Stimulated activated CD4-positive, alpha-beta T cell treated with anti-CD3 and anti-CD28 coated beads, Interleukin-2, amount 100 ng/mL, for 24 hours (primary cell): Measurements from ENCODE around the gene COL15A1.
A peak's percentile ranks its signal among the peaks of the same experiment; 100 is the strongest.

Source experiments
- DNase-seq, 2 donors: peaks; one replicate each; pipeline ENCODE4 v3.0.0-alpha.2; 2020

The COL15A1 gene

GRCh38 chr9:99062549-99062948 is 118.8 kb downstream of the COL15A1 start:
- DNase-seq: no peak

- no peak for DNase-seq
These were observed 119.8 kb downstream of the COL15A1 start for GRCh38 chr9:99063522-99063921.

GRCh38 chr9:99066571-99066970 is 122.9 kb downstream of the COL15A1 start:
- DNase-seq: no peak

- DNase-seq: no peak
These were observed 125.4 kb downstream of the COL15A1 start for GRCh38 chr9:99069075-99069474.

GRCh38 chr9:99069546-99069945 is 125.8 kb downstream of the COL15A1 start:
- DNase-seq: no peak

- DNase-seq: no peak
These were observed 127.0 kb downstream of the COL15A1 start for GRCh38 chr9:99070681-99071080.

- DNase-seq: no peak
These were observed 127.8 kb downstream of the COL15A1 start for GRCh38 chr9:99071313-99072039.

- DNase-seq: no peak
These were observed 128.3 kb downstream of the COL15A1 start for GRCh38 chr9:99072040-99072394.

- DNase-seq: no peak
These were observed 129.6 kb downstream of the COL15A1 start for GRCh38 chr9:99073347-99073746.

GRCh38 chr9:99073985-99074901 is 130.5 kb downstream of the COL15A1 start:
- DNase-seq: no peak

GRCh38 chr9:99074902-99075245 is 131.2 kb downstream of the COL15A1 start:
- DNase-seq: no peak

- DNase-seq: no peak
These were observed 131.7 kb downstream of the COL15A1 start for GRCh38 chr9:99075246-99075912.

GRCh38 chr9:99076030-99076429 is 132.3 kb downstream of the COL15A1 start:
- DNase-seq: no peak

GRCh38 chr9:99076483-99077171 is 132.9 kb downstream of the COL15A1 start:
- DNase-seq: peak in 1 of 2 donors; percentile 31

- DNase-seq: no peak
These were observed 135.0 kb downstream of the COL15A1 start for GRCh38 chr9:99078717-99079116.

- no peak for DNase-seq
These were observed 135.8 kb downstream of the COL15A1 start for GRCh38 chr9:99079542-99079941.

- no peak for DNase-seq
These were observed 139.3 kb downstream of the COL15A1 start for GRCh38 chr9:99083051-99083450.

GRCh38 chr9:99085949-99086948 is 142.5 kb downstream of the COL15A1 start:
- DNase-seq: no peak

GRCh38 chr9:99087462-99087861 is 143.8 kb downstream of the COL15A1 start:
- DNase-seq: no peak

GRCh38 chr9:99090336-99091130 is 146.8 kb downstream of the COL15A1 start:
- DNase-seq: no peak
